K562 (cell line): ENCODE data around the gene LRRC47. TPM values are rescaled to one million over a fixed set of nuclear protein-coding genes. Genes with fewer than 3 reads are reported as not detected.

Experiments used
- BHLHE40 ChIP-seq: IDR thresholded peaks from 2 replicates; pipeline ENCODE4 v1.6.1; 2011; ENCODE audit warnings: low read length, improper control_type of control experiment
- DMBX1 ChIP-seq: fragments of 250-450 bp; sonication (Bioruptor Pico); IDR thresholded peaks from 2 replicates; pipeline ENCODE4 v1.8.0; 2022; ENCODE audit warnings: inconsistent platforms, mild to moderate bottlenecking, moderate library complexity, borderline replicate concordance
- JUN ChIP-seq, 2 experiments: sonication (generic) in 1 of 2; formaldehyde crosslinking in 1 of 2; IDR thresholded peaks; 2 replicates each; pipeline versions ENCODE4 v1.6.1 to v1.8.0; 2012 to 2022; ENCODE audit warnings: borderline replicate concordance in 2 of 2, mild to moderate bottlenecking in 2 of 2, improper control_type of control experiment in 1 of 2, low read depth in 1 of 2, low read length in 1 of 2, missing genetic modification reagents in 1 of 2
- JUND ChIP-seq, 2 experiments: IDR thresholded peaks; 2 replicates in 1 of 2; 3 replicates in 1 of 2; pipeline ENCODE4 v1.6.1; 2011; ENCODE audit warnings: borderline replicate concordance in 2 of 2, low read depth in 2 of 2, low read length in 2 of 2, improper control_type of control experiment in 1 of 2, missing biosample characterization in 1 of 2, missing genetic modification characterization in 1 of 2, missing genetic modification reagents in 1 of 2
- L3MBTL2 ChIP-seq: fragments of 450-650 bp; IDR thresholded peaks from 2 replicates; pipeline ENCODE4 v1.6.1; 2016; ENCODE audit warnings: mild to moderate bottlenecking, moderate library complexity
- MYC ChIP-seq, 2 experiments: fragments of 250-450 bp in 1 of 2; sonication (Bioruptor Pico) in 1 of 2; IDR thresholded peaks; 2 replicates each; pipeline versions ENCODE4 v1.5.1 to v1.6.1; 2012 to 2021; ENCODE audit warnings: low read depth in 2 of 2, borderline replicate concordance in 1 of 2, improper control_type of control experiment in 1 of 2, low read length in 1 of 2, mild to moderate bottlenecking in 1 of 2, moderate library complexity in 1 of 2
- NCOR1 ChIP-seq: fragments of 450-650 bp; IDR thresholded peaks from 2 replicates; pipeline ENCODE4 v1.6.1; 2016; ENCODE audit warnings: mild to moderate bottlenecking, moderate library complexity
- NFYB ChIP-seq: IDR thresholded peaks from 2 replicates; pipeline ENCODE4 v1.6.1; 2011; ENCODE audit warnings: mild to moderate bottlenecking, moderate library complexity; ENCODE audit not compliant: insufficient read length; ENCODE audit errors: extremely low read depth
- PHF20 ChIP-seq: fragments of 450-650 bp; IDR thresholded peaks from 2 replicates; pipeline ENCODE4 v1.6.1; 2018; ENCODE audit not compliant: partially characterized antibody
- RFX7 ChIP-seq: fragments of 250-450 bp; sonication (Bioruptor Pico); IDR thresholded peaks from 2 replicates; pipeline ENCODE4 v1.5.1; 2021; ENCODE audit warnings: mild to moderate bottlenecking
- SAFB2 ChIP-seq: fragments of 200-400 bp; formaldehyde crosslinking; IDR thresholded peaks from 2 replicates; pipeline ENCODE4 v1.6.1; 2018; ENCODE audit warnings: borderline replicate concordance, low read length, low read depth, moderate library complexity; ENCODE audit not compliant: severe bottlenecking
- TCF15 ChIP-seq: fragments of 250-450 bp; sonication (Bioruptor Pico); IDR thresholded peaks from 2 replicates; pipeline ENCODE4 v1.8.0; 2022; ENCODE audit warnings: moderate library complexity, mild to moderate bottlenecking, inconsistent platforms
- polyA plus RNA-seq, 8 experiments: library from polyadenylated mRNA; depleted of rRNA in 4 of 8; stranded (reverse) in 5 of 8; unstranded in 3 of 8; fragments of >200 nt; fragmentation: Nextera tagmentation in 2 of 8; fragmentation: Illumina TruSeq in 1 of 8; extraction: Ambion mirVana in 2 of 8; extraction: Trizol in 1 of 8; gene quantifications; 2 replicates each; pipeline versions ENCODE4 v1.2.1 to v1.2.3, GENCODE V29; 2011 to 2014; ENCODE audit warnings: inconsistent platforms in 1 of 8, missing spikeins in 1 of 8
- total RNA-seq, 7 experiments: library from RNA; depleted of rRNA in 6 of 7; stranded (reverse); fragments of >200 nt in 6 of 7; fragmentation: Illumina TruSeq in 2 of 7; extraction: Trizol in 2 of 7; gene quantifications; 2 replicates each; pipeline versions ENCODE4 v1.2.1 to v1.2.3, GENCODE V29; 2011 to 2021; ENCODE audit warnings: low replicate concordance in 1 of 7

The LRRC47 gene
- total and polyA plus RNA-seq, 9 of the 15 experiments (the other 6 are each of a cell fraction or from before 2014, with no cell fraction given): 4.6 to 68.0 (median 35.9) TPM

- TF ChIP-seq PHF20 (no peak), JUN (IDR thresholded peaks at IDR 0.05; ENCODE audit: borderline replicate concordance, low read depth, low read length) (0 out of 2 replicates have a peak, but pooled peaks have one; percentile 19), JUN (CRISPR knock-in tag; IDR thresholded peaks at IDR 0.05; ENCODE audit: borderline replicate concordance) (no peak), RFX7 (CRISPR knock-in tag) (no peak), JUND (IDR thresholded peaks at IDR 0.05; ENCODE audit: borderline replicate concordance, low read depth, low read length) (peak; percentile 51), JUND (tag; IDR thresholded peaks at IDR 0.05; ENCODE audit: borderline replicate concordance, low read depth, low read length) (peak; percentile 51; the same call in 1 of the 3 replicates), SAFB2 (no peak), TCF15 (CRISPR knock-in tag) (no peak), NFYB (no peak), DMBX1 (CRISPR knock-in tag) (no peak), BHLHE40 (0 out of 2 replicates have a peak, but pooled peaks have one; percentile 48), MYC (IDR thresholded peaks at IDR 0.05; ENCODE audit: low read depth, low read length) (peak; percentile 56), MYC (CRISPR knock-in tag; IDR thresholded peaks at IDR 0.05; ENCODE audit: borderline replicate concordance, low read depth) (no peak), NCOR1 (peak; percentile 47; the same call in 1 of the 2 replicates), L3MBTL2 (peak; percentile 86)
Observed at GRCh38 chr1:3756394-3756793, 39.9 kb downstream of the LRRC47 start (continued).
